Hematopoietic multipotent progenitor cell treated with erythropoietin and hydrocortisone succinate and interleukin-3 and kit ligand, for 17 days (in vitro differentiated cells): ENCODE results near the gene OR2A42.
"Not testable (repeated sequence)": the region's sequence is repeated elsewhere in the genome, so short reads cannot be mapped to it uniquely, and the experiment has no call there.

Experiments used
- DNase-seq: peaks from one replicate; pipeline ENCODE4 v3.0.0-alpha.2; 2015; ENCODE audit warnings: low spot score

The OR2A42 gene, protein sequence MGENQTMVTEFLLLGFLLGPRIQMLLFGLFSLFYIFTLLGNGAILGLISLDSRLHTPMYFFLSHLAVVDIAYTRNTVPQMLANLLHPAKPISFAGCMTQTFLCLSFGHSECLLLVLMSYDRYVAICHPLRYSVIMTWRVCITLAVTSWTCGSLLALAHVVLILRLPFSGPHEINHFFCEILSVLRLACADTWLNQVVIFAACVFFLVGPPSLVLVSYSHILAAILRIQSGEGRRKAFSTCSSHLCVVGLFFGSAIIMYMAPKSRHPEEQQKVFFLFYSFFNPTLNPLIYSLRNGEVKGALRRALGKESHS

DNA sequence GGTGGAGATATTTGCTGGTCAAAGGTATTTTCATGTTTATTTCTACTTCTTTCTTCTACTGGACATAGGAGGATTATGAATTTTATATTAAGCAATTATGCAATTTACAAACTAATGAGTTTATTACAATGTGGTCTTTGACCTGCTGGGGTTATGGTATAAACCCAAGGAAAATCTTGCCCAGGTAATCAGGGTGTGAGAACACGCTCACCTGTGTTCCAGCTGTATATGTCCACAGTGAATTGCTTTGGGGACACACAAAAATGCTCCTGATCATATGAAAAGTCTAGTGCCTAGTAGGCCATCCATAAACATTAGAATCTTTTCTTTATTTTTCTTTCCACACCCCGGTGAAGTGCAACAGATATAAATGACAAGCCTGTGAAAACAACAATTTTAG lies at the start of gene OR2A42:
Gene OR2A42, minus strand, starts transcription at position 241 of the 400 bp plus-strand sequence. CDS start 6,762 bp downstream, outside the sequence.
- DNase-seq: not testable (repeated sequence)

DNA sequence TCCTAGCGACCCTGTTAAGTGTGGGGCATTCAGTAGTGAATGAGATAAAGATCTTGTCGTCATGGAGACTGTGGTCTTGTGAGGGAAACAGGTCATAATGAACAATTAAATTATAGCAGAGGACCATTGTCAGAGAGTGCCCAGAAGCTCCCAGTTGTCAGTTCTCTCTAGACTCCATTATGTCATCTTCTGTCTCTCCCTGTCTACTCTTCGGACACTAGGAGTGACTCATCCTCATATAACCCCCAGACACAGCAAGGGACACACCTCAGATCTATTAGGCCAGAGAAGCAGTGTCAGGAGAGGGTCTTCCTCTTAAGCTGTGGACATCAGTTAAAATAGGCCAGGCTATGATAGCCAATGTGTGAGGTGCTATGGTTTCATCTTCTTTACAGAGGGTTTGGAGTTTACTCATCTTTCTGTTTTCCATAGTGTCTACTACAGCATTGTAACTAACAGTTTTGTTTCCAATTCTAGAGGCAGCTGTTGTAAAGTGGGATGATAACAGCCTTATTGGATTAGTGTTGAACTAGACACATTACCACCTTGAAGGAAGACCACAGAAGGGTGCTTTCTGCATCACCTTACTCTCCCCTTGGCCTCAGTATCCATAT lies 47.9 kb upstream of the OR2A42 start:
- not testable (repeated sequence) for DNase-seq

DNA sequence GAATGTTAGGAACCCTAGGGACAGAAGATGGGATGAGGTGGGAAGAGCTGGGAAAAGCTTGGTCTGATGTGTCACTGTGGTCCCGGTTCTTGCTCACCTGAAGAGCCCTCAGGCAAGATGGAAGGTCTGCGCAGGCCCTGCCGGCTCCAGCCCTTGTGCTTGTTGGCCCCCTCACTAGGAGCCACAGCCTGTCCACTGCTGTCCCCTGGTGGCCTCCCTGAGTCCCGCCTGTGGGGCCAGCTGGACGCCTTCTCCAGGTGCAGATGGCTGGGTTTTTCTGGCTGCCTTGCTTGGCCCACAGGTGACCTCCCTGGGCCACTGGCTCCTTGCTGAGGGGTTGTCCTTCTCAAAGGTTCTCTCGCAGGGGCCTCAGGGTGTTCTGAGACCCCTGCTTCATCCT lies 44.3 kb upstream of the OR2A42 start:
- DNase-seq: not testable (repeated sequence)

DNA sequence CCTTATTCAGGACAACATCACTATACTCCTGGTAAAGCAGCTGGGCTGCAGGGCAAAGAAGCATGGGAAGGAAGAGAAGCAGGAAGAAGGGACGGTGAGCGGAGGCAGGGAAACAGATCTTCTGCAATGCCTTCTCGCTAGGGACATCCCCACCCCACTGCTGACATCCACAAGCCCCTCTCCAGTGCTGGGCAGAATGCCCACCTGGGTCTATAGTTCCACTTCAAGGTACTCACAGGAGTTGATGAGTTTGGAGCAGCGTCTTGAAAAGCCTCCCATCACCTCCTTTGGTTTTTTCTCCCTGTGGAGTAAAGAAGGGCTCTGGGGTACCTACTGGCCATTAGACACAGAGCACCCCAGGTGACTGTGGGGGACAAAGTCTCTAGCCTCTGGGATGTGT lies 43.1 kb upstream of the OR2A42 start:
- DNase-seq: not testable (repeated sequence)

DNA sequence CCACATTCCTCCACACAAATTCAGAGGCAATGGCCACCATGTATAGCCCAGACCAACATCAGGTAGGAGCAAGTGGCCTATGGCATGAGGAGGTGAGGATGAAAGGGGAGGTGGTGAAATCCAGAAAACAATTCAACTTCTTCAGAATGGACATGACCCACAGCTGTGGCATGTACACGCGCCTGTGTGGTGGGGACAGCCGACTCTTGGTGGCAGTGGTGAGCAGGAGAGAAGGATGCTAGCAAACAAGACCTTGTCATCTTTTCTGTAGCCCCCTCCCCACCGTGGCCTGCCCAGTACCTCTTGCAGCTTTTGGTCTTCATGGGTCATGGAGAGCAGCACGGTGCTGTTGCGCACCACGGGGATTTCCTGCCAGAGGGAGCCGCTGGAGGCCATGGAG lies 42.6 kb upstream of the OR2A42 start:
- DNase-seq: not testable (repeated sequence)

DNA sequence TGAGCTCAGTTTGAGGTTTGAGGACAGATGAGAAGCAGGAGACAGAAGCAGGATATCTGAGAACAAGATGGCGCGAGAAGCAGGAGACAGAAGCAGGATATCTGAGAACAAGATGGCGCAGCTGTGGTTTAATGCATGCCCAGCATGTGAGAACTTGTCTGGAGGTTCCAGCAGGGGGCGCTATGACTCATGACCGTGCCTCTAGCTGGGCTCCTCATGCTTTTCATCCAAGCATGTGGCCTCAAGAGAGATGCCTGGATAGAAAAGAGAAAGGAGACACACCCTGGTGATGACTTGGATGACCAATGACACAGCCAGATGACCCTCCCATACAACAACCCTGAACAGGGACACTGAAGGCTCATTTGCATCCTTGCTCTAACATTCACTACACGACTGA lies 40.6 kb upstream of the OR2A42 start:
- not testable (repeated sequence) for DNase-seq

DNA sequence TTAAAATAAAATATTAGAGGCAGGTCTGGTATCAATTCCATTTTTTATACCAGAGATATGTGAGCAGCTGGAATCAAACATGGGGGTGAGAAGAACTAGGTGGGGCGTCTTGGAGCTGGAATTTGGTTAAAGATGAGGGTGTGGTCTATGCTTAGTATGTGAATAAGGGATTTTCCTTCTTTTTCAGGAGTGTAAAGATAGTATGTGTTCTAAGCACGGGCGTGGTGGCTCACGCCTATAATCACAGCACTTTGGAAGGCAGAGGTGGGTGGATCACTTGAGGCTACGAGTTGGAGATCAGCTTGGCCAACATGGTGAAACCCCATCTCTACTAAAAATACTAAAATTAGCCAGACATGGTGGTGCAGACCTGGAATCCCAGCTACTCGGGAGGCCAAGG lies 35.9 kb upstream of the OR2A42 start:
- not testable (repeated sequence) for DNase-seq

DNA sequence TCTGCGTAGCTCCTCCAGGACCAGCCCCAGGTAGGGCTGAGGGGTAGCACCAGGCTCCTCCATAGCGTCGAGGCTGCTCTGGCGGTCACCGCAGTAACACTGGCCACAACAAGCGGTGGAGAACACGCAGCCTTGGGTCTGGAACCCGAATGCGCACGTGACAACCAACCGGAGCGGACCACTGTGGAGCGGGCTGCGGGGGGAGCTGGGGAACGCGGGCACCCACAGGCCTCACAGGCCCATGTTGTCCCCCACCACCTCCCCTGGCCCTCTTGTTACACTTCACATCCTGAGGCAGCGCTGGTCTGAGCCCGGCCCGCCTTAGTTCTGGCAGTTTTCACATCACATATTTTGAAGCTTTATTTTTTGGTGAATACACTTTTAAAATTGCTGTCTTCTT lies 29.8 kb upstream of the OR2A42 start, which contains the start of gene CTAGE8:
Gene CTAGE8, minus strand, starts transcription at position 101 of the 400 bp plus-strand sequence. Its CDS starts 38 bp downstream, at position 63.
- not testable (repeated sequence) for DNase-seq

DNA sequence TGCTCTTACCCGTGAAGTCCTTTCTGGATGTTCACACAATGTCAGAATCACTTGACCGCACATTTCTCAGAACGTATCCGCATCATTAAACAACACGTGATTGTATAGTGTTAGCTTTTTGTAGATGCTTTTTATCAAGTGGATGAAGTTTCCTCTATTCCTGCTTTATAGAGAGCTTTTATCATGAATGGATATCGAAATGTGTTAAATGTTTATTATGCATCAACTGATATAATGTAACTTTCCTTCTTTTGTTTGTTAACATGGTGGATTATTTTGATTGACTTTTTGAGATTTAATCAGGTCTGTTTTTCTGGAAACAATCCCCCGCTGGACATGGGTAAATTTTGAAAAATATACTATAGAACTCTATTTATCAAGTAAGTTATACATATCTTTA lies 25.3 kb upstream of the OR2A42 start, which contains the start of gene OR2A7:
Gene OR2A7, minus strand, starts transcription at position 101 of the 400 bp plus-strand sequence. CDS start 5,164 bp downstream, outside the sequence.
- DNase-seq: peak; percentile 2

DNA sequence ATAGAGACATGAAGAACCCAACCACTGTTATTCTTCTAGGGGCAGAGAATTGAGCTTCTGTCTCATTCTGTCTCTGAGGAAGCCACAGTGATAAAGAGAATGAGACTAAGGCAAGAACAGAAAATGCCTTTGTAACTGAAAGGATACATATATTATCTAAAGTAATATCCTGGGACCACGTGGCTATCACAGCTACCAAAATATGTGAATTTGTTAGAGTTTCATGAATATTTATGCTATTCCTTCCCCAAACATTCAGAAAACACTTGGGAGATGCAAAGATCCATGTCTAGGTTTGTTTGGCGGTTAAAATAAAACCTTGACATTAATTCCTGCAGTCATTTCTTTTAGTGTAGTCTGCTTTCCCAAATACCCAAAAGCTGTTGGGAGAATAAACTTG lies 22.7 kb upstream of the OR2A42 start:
- DNase-seq: not testable (repeated sequence)

DNA sequence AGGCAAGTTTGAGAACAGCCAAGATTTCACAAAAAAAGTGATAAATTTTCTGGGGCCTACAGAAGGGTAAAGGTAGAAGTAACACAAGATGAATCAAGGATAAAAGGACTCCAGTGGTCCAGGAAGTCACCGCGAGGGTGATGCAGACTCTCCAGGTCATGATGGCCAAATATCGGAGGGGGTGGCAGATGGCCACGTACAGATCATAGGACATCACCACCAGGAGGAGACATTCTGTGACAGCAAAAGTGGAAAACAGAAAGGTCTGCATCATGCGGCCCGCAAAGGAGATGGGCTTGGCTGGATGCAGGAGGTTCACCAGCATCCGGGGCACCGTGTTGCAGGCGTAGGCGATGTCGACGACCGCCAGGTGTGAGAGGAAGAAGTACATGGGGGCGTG lies 19.7 kb upstream of the OR2A42 start:
- DNase-seq: not testable (repeated sequence)

DNA sequence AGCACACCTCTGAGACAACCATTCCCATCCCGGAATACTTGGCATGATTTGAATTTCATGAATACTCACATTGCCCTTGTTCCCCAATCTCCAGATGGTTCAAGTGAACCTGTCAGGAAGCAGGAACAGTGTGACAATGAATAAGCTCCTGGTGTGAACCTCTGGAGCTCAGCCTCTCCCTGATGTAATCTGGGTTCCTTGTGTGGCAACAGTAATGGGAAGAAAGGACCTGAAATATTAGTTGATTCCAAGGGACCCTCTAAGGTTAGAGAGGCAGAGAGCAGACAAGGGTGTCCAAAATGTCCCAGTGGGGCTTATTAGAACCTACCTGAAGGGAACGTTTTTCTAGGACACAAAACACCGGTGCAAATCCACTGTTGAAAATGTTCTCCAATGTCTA lies 16.7 kb upstream of the OR2A42 start:
- peak; percentile 4 for DNase-seq

DNA sequence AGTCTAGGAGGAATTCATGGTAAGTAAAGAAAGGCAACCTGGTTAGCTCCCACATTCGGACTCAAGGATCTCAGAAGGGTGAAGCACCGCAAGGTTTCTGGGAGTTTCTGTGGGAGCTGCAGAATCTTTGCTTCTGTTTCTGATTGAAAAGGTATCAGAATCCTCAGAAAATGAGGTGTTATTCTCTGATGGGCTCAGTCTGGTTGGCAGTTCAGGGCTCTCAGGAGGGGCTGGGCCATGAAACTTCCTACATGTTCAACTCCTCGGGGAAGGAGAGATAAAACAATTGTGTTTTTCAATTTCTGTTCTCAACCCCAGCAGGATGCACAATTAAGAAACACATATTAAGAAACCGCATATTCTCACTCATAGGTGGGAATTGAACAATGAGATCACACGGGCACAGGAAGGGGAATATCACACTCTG lies 16.1 kb upstream of the OR2A42 start:
- no peak for DNase-seq

DNA sequence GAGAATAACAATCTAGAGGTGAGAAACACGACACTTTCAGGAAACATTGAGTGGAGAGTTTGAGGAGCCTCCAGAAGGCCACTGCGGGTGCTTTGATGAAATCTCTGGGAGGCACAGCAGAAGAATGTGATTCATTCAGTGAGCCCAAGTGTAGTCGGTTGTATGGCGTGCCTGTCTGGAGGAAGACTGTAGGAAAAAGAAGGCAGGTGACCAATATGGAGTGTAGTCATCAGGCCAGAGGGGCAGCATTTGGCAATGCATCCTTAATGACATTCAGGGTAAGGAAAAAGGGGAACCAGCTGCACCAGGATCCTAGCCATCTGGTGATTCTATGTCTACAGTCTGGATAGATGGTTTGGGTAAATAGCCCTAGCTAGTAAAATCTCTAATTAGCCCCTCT lies 12.9 kb upstream of the OR2A42 start:
- not testable (repeated sequence) for DNase-seq

DNA sequence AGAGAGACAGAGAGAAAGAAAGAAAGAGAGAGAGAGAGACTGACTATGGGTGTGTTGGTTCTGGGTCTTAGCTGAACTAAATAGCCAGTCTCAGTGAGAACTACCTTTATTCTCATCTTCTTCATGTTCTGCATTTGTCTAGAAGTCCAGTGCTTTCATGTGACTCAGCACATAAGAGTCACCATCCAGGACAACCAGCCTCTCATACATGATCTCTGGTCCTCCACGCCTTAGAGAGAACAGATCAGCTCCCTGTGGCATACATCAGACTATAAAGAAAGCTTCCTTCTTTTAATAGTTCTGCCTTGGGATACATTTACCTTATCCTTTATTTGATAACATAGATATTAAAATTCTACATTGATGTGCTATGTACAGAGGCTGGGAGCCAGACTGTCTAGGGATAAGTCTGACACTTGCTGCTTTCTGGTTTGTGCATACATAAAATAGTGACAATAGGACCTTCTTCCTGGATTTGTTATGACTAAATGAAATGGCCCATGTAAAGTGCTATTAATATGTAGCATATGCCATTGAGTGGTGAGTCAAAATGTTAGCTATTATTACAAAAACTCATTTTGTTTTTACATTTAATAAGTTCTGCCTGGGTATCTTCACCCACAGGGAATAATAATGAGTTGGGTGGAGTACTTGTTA lies 8.4 kb upstream of the OR2A42 start:
- DNase-seq: not testable (repeated sequence)

DNA sequence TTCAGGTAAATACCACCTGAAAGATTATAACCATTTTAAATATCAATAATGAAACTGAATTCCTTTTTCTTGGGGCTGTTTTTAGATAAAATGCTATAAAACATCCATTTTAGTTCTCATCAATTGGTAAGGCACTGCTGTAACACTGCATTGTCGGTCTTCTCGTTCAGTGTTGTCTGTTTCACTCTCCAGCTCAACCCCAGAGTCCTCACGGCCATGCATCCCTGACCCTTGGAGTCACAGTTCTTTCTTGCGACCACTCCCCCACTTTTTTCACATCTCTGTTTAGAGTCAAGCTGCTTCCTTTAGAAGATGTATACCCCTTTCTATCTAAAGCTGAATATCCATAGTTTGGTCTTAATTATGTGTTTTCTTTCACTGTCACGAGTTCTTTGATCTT lies 7.6 kb upstream of the OR2A42 start:
- DNase-seq: not testable (repeated sequence)

DNA sequence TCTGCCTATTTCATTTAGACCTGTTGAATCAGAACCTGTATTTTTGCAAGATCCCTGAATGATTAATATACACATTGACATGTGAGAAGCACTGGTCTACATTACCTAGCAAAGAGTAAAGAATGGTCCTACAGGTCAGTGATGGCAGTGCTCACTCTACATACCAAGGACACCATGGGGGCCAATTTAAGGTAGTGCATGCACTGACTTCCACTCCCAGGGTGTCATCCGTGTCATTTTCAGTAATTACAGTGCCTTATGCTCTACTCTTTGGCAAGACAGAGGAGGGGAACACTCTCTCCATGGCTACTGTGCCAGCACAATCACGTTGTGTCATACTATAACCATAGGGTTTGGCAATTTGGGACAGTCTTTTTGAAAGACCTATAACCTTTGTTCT lies 6.0 kb upstream of the OR2A42 start:
- not testable (repeated sequence) for DNase-seq

DNA sequence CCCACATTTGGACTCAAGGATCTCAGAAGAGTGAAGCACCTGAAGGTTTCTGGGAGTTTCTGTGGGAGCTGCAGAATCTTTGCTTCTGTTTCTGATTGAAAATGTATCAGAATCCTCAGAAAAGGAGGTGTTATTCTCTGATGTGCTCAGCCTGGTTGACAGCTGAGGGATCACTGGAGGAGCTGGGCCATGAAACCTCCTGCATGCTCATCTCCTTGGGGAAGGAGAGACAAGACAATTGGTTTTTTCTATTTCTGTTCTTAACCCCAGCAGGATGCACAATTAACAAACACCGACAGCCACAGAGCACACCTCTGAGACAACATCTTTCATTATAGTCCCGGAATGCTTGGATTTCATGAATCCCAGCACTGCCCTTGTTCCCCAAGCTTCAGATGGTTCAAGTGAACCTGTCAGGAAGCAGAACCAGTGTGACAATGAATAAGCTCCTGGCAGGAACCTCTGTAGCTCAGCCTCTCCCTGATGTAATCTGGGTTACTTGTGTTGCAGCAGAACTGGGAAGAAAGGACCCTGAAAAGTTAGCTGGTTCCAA lies 799 bp downstream of the OR2A42 start:
- DNase-seq: not testable (repeated sequence)

DNA sequence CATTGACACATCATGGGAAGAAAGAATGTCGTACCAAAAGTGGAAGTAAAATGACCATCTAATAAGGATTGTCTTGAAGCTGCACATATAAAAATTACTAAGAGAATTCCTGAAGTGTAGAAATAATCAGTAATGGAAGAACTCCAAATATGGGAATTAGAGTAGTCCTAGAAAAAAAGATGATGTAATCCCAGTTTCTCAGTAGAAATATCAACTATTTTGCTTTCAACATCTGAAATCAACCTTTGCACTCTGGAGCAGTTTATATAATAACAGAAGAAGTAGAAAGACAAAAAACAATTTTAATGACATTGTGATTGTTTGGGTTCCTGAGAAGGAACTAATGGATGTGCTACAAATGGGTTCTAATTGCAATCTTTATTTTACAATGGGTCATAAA lies 6.4 kb downstream of the OR2A42 start:
- not testable (repeated sequence) for DNase-seq

DNA sequence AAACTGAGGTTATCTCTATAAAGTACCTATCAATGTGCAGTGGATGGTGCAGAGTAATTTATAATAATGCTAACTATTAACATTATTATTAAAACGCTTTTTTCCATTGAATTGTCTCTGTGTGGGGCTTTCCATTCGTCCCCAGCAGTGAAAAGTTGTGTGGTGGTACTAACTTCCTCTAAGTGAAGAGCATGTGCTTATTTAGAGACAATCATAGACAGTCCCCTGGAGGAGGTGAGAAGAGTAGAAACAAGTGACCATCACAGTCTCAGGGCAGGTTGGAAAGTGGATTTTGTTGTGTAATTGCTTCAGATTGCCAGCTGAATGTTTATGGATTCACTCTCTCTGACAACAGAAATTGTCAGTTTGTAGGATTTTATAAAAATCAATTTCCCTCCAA lies 8.4 kb downstream of the OR2A42 start:
- DNase-seq: not testable (repeated sequence)

DNA sequence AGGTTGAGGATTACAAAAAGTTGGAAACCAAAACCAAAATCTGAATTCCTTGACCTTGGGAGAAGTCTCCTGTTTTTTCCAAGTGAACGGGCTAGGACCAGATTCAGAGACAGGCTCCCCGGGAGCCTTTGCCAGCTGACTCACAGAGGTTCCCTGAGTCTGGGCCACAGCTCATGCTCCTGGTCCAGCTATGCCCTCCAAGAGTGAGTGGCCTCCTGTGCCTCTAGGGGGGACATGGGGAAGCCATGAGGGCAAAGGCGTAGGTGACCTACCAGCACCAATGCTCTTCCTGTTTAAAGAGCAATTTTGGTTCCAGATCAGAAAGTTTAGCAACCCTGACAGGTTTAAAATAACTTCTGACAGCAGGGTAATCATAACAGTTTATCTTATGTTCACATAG lies 10.6 kb downstream of the OR2A42 start:
- DNase-seq: not testable (repeated sequence)

DNA sequence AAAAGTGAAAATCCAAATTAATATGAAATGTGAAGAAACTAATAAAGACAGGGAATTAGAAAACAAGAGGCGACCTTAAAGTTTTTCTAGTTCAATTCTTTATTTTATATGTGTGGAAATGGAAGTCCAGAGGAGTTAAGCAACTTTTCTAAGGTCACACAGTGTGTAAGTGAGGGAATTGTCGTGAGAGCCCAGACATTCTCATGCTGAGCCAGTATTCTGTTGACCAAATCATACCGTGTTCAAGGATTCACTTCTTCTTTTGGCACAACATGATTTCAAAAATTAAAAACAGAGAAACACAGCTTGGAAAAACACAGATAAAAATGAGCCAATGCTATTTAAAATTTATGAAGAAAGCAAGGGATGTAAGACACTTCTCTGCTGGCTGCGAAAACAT lies 12.5 kb downstream of the OR2A42 start:
- DNase-seq: not testable (repeated sequence)
